GM12878 (cell line): Measurements from ENCODE around the gene PARD6A. TPM values are rescaled to one million over a fixed set of nuclear protein-coding genes. Genes with fewer than 3 reads are reported as not detected.

ENCODE experiments used
- ATAC-seq: fragments of 200-7000 bp; cut with Tn5 transposase; 3 replicates; pipeline ENCODE4 v1.9.1; 2020; ENCODE audit warnings: mild to moderate bottlenecking, moderate library complexity
- BruUV-seq: library from RNA; stranded (reverse); fragments of 400-500 nt; replicated peaks from 2 replicates; lab custom pipeline; 2021; lab: Mats Ljungman, UMichigan
- CTCF ChIA-PET: fragments of 300-600 bp; sonication (Branson Sonifier 250); formaldehyde crosslinking; extraction: SDS; loops from one replicate; lab custom pipeline; 2021; ENCODE audit warnings: inconsistent platforms; lab: Yijun Ruan, JAX
- POLR2A ChIA-PET: fragments of 350-600 bp; formaldehyde crosslinking; extraction: SDS; loops from one replicate; lab custom pipeline; 2021; ENCODE audit warnings: inconsistent platforms; lab: Charles Lee
- RAD21 ChIA-PET: fragments of 300-600 bp; sonication (Branson Sonifier 250); formaldehyde crosslinking; loops from one replicate; lab custom pipeline; 2023; ENCODE audit warnings: antibody characterized with exemption; ENCODE audit not compliant: unreplicated experiment; lab: Charles Lee
- SMC1A ChIA-PET: fragments of 300-600 bp; sonication (Branson Sonifier 250); formaldehyde crosslinking; loops from one replicate; lab custom pipeline; 2023; ENCODE audit not compliant: unreplicated experiment, uncharacterized antibody; lab: Charles Lee
- DNase-seq: peaks from one replicate; pipeline ENCODE4 v3.0.0-alpha.2; 2011; ENCODE audit warnings: low read depth, low spot score
- FAIRE-seq: peaks from 3 replicates; lab custom pipeline; 2011; peaks lifted over from hg19 to GRCh38; lab: Jason Lieb, UNC
- H2AFZ ChIP-seq: 2 replicates; pipeline ENCODE4 v1.6.0; 2011; ENCODE audit warnings: low read depth, low read length, control low read depth; ENCODE audit not compliant: control insufficient read depth
- H3K27ac ChIP-seq: 2 replicates; pipeline ENCODE4 v1.5.1; 2011; ENCODE audit warnings: control low read depth; ENCODE audit not compliant: control insufficient read depth, insufficient read depth
- H3K27me3 ChIP-seq, 2 experiments: replicated peaks in 1 of 2; 2 replicates each; pipeline versions ENCODE4 v1.6.0 to v1.6.1; 2011; ENCODE audit warnings: low read length in 1 of 2; ENCODE audit not compliant: control insufficient read depth in 2 of 2, insufficient read depth in 2 of 2
- H3K36me3 ChIP-seq, 2 experiments: 2 replicates each; pipeline ENCODE4 v1.5.1; 2011; ENCODE audit warnings: low read length in 1 of 2; ENCODE audit not compliant: control insufficient read depth in 2 of 2, insufficient read depth in 2 of 2
- H3K4me1 ChIP-seq: 2 replicates; pipeline ENCODE4 v1.6.1; 2011; ENCODE audit warnings: mild to moderate bottlenecking, low read length, moderate library complexity, mixed read lengths; ENCODE audit not compliant: control insufficient read depth, insufficient read depth
- H3K4me2 ChIP-seq: 2 replicates; pipeline ENCODE4 v1.6.0; 2011; ENCODE audit warnings: control low read depth; ENCODE audit not compliant: control insufficient read depth, insufficient read depth
- H3K4me3 ChIP-seq: fragments of 200-600 bp; sonication (generic); 2 replicates; pipeline ENCODE4 v1.5.1; 2016
- H3K79me2 ChIP-seq: 2 replicates; pipeline ENCODE4 v1.6.0; 2011; ENCODE audit warnings: low read length; ENCODE audit not compliant: control insufficient read depth, insufficient read depth
- H3K9ac ChIP-seq: 2 replicates; pipeline ENCODE4 v1.8.0; 2011; ENCODE audit warnings: low read length, control low read depth, mixed read lengths; ENCODE audit not compliant: control insufficient read depth, insufficient read depth
- H3K9me3 ChIP-seq: replicated peaks from 3 replicates; pipeline ENCODE4 v1.5.1; 2011; ENCODE audit warnings: mild to moderate bottlenecking, low read length; ENCODE audit not compliant: control insufficient read depth, insufficient read depth
- H4K20me1 ChIP-seq: 2 replicates; pipeline ENCODE4 v1.6.0; 2011; ENCODE audit not compliant: control insufficient read depth, insufficient read depth
- ATF3 ChIP-seq: IDR thresholded peaks from 2 replicates; pipeline ENCODE4 v1.6.1; 2011; ENCODE audit warnings: low read depth, mild to moderate bottlenecking, low read length, moderate library complexity, borderline replicate concordance; ENCODE audit errors: extremely low read depth
- IKZF2 ChIP-seq, 2 experiments: fragments of 450-650 bp; IDR thresholded peaks; 2 replicates each; pipeline ENCODE4 v1.6.1; 2017; ENCODE audit warnings: mild to moderate bottlenecking in 2 of 2, moderate library complexity in 2 of 2
- MXI1 ChIP-seq: fragments of 150-350 bp; IDR thresholded peaks from 2 replicates; pipeline ENCODE4 v1.6.1; 2011; ENCODE audit warnings: low read depth, mild to moderate bottlenecking, inconsistent platforms, low read length, improper control_type of control experiment
- RB1 ChIP-seq: fragments of 450-650 bp; formaldehyde crosslinking; IDR thresholded peaks from 2 replicates; pipeline ENCODE4 v1.6.1; 2017; ENCODE audit warnings: mild to moderate bottlenecking, borderline replicate concordance
- RUNX3 ChIP-seq: IDR thresholded peaks from 2 replicates; pipeline ENCODE4 v1.6.1; 2012; ENCODE audit warnings: low read length, inconsistent platforms
- SPI1 ChIP-seq: IDR thresholded peaks from 2 replicates; pipeline ENCODE4 v1.6.1; 2011; ENCODE audit warnings: low read depth, mild to moderate bottlenecking, low read length, moderate library complexity, borderline replicate concordance; ENCODE audit not compliant: insufficient read depth
- SUPT20H ChIP-seq: IDR thresholded peaks from 2 replicates; pipeline ENCODE4 v1.6.1; 2011; ENCODE audit warnings: low read depth, mild to moderate bottlenecking, low read length, moderate library complexity, borderline replicate concordance; ENCODE audit not compliant: control insufficient read depth
- SUZ12 ChIP-seq: fragments of 200-600 bp; sonication (generic); IDR thresholded peaks from one replicate; pipeline ENCODE4 v1.6.1; 2018; ENCODE audit warnings: antibody characterized with exemption, mild to moderate bottlenecking; ENCODE audit not compliant: unreplicated experiment
- TARDBP ChIP-seq: IDR thresholded peaks from 2 replicates; pipeline ENCODE4 v1.6.1; 2016; ENCODE audit warnings: borderline replicate concordance
- WGBS: methylation state at CpG from one replicate; pipeline ENCODE4 v1.1.6; 2016; ENCODE audit warnings: low lambda C conversion rate; ENCODE audit not compliant: insufficient replicate concordance, insufficient coverage; ENCODE audit errors: missing lambda C conversion rate; 5-methylcytosine and 5-hydroxymethylcytosine counted together
- in situ Hi-C: fragments of 300-500 bp; cut with MboI; formaldehyde crosslinking; loops from 9 replicates; pipeline ENCODE4 v1.14.3; 2018; ENCODE audit warnings: mixed read lengths
- intact Hi-C: fragments of 100-400 bp; cut with micrococcal nuclease; formaldehyde crosslinking; loops from one replicate; pipeline ENCODE4 v1.14.2; 2022; ENCODE audit not compliant: unreplicated experiment
- polyA plus RNA-seq, 11 experiments: library from polyadenylated mRNA; depleted of rRNA in 4 of 11; unstranded in 6 of 11; stranded (reverse) in 5 of 11; fragments of >200 nt; fragmentation: Nextera tagmentation in 4 of 11; fragmentation: Illumina TruSeq in 1 of 11; extraction: Ambion mirVana in 4 of 11; extraction: Trizol in 1 of 11; gene quantifications; 1 replicate in 1 of 11; 2 replicates in 10 of 11; pipeline versions ENCODE4 v1.2.1 to v1.2.3, GENCODE V29; 2011 to 2016; ENCODE audit warnings: inconsistent platforms in 2 of 11, missing spikeins in 2 of 11, low read depth in 1 of 11
- total RNA-seq, 4 experiments: library from RNA; depleted of rRNA in 3 of 4; stranded (reverse); fragments of >200 nt in 3 of 4; fragmentation: Illumina TruSeq in 1 of 4; extraction: Trizol in 1 of 4; gene quantifications; 2 replicates each; pipeline versions ENCODE4 v1.2.1 to v1.2.3, GENCODE V29; 2013 to 2021

Gene PARD6A
- total and polyA plus RNA-seq, 10 of the 15 experiments (the other 5 are each of a cell fraction or from before 2014, with no cell fraction given): 0.42 to 10.1 (median 4.4) TPM

- CTCF ChIA-PET: interaction anchor here (1.4 to 9.0 kb wide), 8 partner anchors 16 to 161 kb away, joined by 3 to 138 read pairs (median 8); partner anchors contain the start of gene ATP6V0D1
Observed at GRCh38 chr16:67641779-67642708, 18.7 kb upstream of the PARD6A start.

More at GRCh38 chr16:67641779-67642708, 18.7 kb upstream of the PARD6A start:
- no peak overlapping the region for H3K4me3 ChIP-seq
- peaks cover 11% of the 10 kb centered on the region; the same call in 1 of the 2 replicates for H3K4me1 ChIP-seq
- H4K20me1 ChIP-seq: no peaks in the 10 kb centered on the region
- no TSS peak for BruUV-seq
- no peak overlapping the region for H2AFZ ChIP-seq
- no peak for FAIRE-seq
- DNase-seq: no peak
- H3K4me2 ChIP-seq: no peak overlapping the region
- H3K9me3 ChIP-seq: no peaks in the 10 kb centered on the region
- ChIA-PET POLR2A (interaction anchor here (0.6 to 1.5 kb wide), 2 partner anchors 97 to 151 kb away, joined by 3 read pairs; no protein-coding TSS in a partner anchor), SMC1A (interaction anchor here (1.1 to 7.6 kb wide), 6 partner anchors 9 to 120 kb away, joined by 3 to 86 read pairs (median 7); no protein-coding TSS in a partner anchor), RAD21 (interaction anchor here (0.6 to 5.5 kb wide), 5 partner anchors 36 to 128 kb away, joined by 3 to 102 read pairs (median 3); partner anchors contain the start of gene CTCF)
- no peaks in the 10 kb centered on the region for H3K27me3 ChIP-seq
- 58% methylated on average over 10 of the region's 10 CpGs for WGBS
- intact Hi-C loops: no loop called here
- H3K79me2 ChIP-seq: peaks cover 11% of the 10 kb centered on the region
- H3K27ac ChIP-seq: no peak overlapping the region
- H3K36me3 ChIP-seq: peaks cover 6 to 9% of the 10 kb centered on the region in 2 experiments
- ATAC-seq: no peak
- H3K9ac ChIP-seq: no peak overlapping the region
- in situ Hi-C loops: loop anchor here (5.0 kb wide), 1 partner anchor 95 kb away; no protein-coding TSS in a partner anchor
- no peak for TF ChIP-seq SUZ12
- TF ChIP-seq RUNX3: no peak
- no peak for TF ChIP-seq TARDBP
- TF ChIP-seq ATF3: no peak
- TF ChIP-seq MXI1: no peak
- no peak for TF ChIP-seq SPI1
- no peak for TF ChIP-seq IKZF2 (IDR thresholded peaks at IDR 0.05)
- TF ChIP-seq SUPT20H: no peak
- TF ChIP-seq RB1: no peak
- TF ChIP-seq, all 136 proteins: peak for 0
